GM21529 (cell line): ENCODE results near the gene SCN5A.

Experiments
- ATAC-seq: cut with Tn5 transposase; IDR thresholded peaks from one replicate; pipeline ENCODE4 v1.9.1; 2021; ENCODE audit not compliant: unreplicated experiment

SCN5A gene

GRCh38 chr3:38648024-38648658 is 1.3 kb downstream of the SCN5A start:
- ATAC-seq: no peak

GRCh38 chr3:38647217-38647970 is 2.1 kb downstream of the SCN5A start:
- no peak for ATAC-seq

GRCh38 chr3:38646630-38647029 is 2.9 kb downstream of the SCN5A start:
- no peak for ATAC-seq

- no peak for ATAC-seq
These were observed 3.4 kb downstream of the SCN5A start for GRCh38 chr3:38646062-38646461.

GRCh38 chr3:38645601-38646000 is 3.9 kb downstream of the SCN5A start:
- ATAC-seq: no peak

GRCh38 chr3:38645076-38645475 is 4.4 kb downstream of the SCN5A start:
- no peak for ATAC-seq

- no peak for ATAC-seq
These were observed 4.8 kb downstream of the SCN5A start for GRCh38 chr3:38644662-38645053.

GRCh38 chr3:38644016-38644661 is 5.3 kb downstream of the SCN5A start:
- ATAC-seq: no peak

- no peak for ATAC-seq
These were observed 5.9 kb downstream of the SCN5A start for GRCh38 chr3:38643592-38643991.

GRCh38 chr3:38643090-38643489 is 6.4 kb downstream of the SCN5A start:
- no peak for ATAC-seq

GRCh38 chr3:38641461-38642110 is 7.9 kb downstream of the SCN5A start:
- no peak for ATAC-seq

- ATAC-seq: no peak
These were observed 8.6 kb downstream of the SCN5A start for GRCh38 chr3:38640661-38641452.

GRCh38 chr3:38638354-38638753 is 11.1 kb downstream of the SCN5A start:
- no peak for ATAC-seq

- no peak for ATAC-seq
These were observed 11.6 kb downstream of the SCN5A start for GRCh38 chr3:38637906-38638305.

GRCh38 chr3:38636881-38637280 is 12.6 kb downstream of the SCN5A start:
- ATAC-seq: no peak

- no peak for ATAC-seq
These were observed 13.0 kb downstream of the SCN5A start for GRCh38 chr3:38636464-38636863.

- no peak for ATAC-seq
These were observed 15.4 kb downstream of the SCN5A start for GRCh38 chr3:38634111-38634510.

GRCh38 chr3:38632989-38633388 is 16.5 kb downstream of the SCN5A start:
- no peak for ATAC-seq

GRCh38 chr3:38630606-38631005 is 18.9 kb downstream of the SCN5A start:
- no peak for ATAC-seq

GRCh38 chr3:38630070-38630469 is 19.4 kb downstream of the SCN5A start:
- no peak for ATAC-seq

- ATAC-seq: no peak
These were observed 20.7 kb downstream of the SCN5A start for GRCh38 chr3:38628835-38629234.
